H1 (cell line): ENCODE measurements around the gene RTP2. TPM values are rescaled to one million over a fixed set of nuclear protein-coding genes. Genes with fewer than 3 reads are reported as not detected.

Experiments
- CTCF ChIA-PET: fragments of 300-600 bp; sonication (Branson Sonifier 250); formaldehyde crosslinking; loops from one replicate; lab custom pipeline; 2021; ENCODE audit not compliant: partially characterized antibody; lab: Charles Lee
- POLR2A ChIA-PET: fragments of 300-600 bp; sonication (Branson Sonifier 250); formaldehyde crosslinking; loops from one replicate; lab custom pipeline; 2021; ENCODE audit warnings: inconsistent platforms; ENCODE audit not compliant: partially characterized antibody; lab: Charles Lee
- DNase-seq, 2 experiments: peaks; one replicate each; pipeline versions ENCODE4 v3.0.0 to v3.0.0-alpha.2; 2010 to 2022; ENCODE audit warnings: low spot score in 2 of 2, low read depth in 1 of 2, mixed read lengths in 1 of 2
- FAIRE-seq: peaks from 2 replicates; lab custom pipeline; 2011; peaks lifted over from hg19 to GRCh38; lab: Jason Lieb, UNC
- H2AFZ ChIP-seq: 2 replicates; pipeline ENCODE4 v1.8.1; 2012; ENCODE audit warnings: low read length, inconsistent platforms
- H2AK5ac ChIP-seq: 2 replicates; pipeline ENCODE4 v1.6.1; 2013; ENCODE audit warnings: low read depth, low read length
- H2BK120ac ChIP-seq: replicated peaks from 2 replicates; pipeline ENCODE3; 2013; ENCODE audit warnings: low read depth, low read length, inconsistent platforms
- H2BK12ac ChIP-seq: 2 replicates; pipeline ENCODE4 v1.6.1; 2013; ENCODE audit warnings: low read depth, low read length
- H2BK15ac ChIP-seq: 2 replicates; pipeline ENCODE4 v1.6.1; 2013; ENCODE audit warnings: low read length
- H2BK20ac ChIP-seq: 2 replicates; pipeline ENCODE4 v1.6.1; 2013; ENCODE audit warnings: low read length
- H2BK5ac ChIP-seq: 2 replicates; pipeline ENCODE4 v1.6.1; 2013; ENCODE audit warnings: low read depth, low read length
- H3K14ac ChIP-seq: 2 replicates; pipeline ENCODE4 v1.6.1; 2013; ENCODE audit warnings: inconsistent platforms; ENCODE audit not compliant: insufficient read length
- H3K18ac ChIP-seq: 2 replicates; pipeline ENCODE4 v1.6.1; 2013; ENCODE audit warnings: low read length; ENCODE audit errors: extremely low read depth
- H3K23ac ChIP-seq: 2 replicates; pipeline ENCODE4 v1.6.1; 2013; ENCODE audit warnings: inconsistent platforms; ENCODE audit not compliant: insufficient read length
- H3K23me2 ChIP-seq: 2 replicates; pipeline ENCODE4 v1.6.1; 2013; ENCODE audit warnings: low read depth, low read length
- H3K27ac ChIP-seq: 2 replicates; pipeline ENCODE4 v1.6.1; 2011; ENCODE audit warnings: low read depth, low read length, inconsistent platforms
- H3K27me3 ChIP-seq, 4 experiments: replicated peaks in 1 of 4; 1 replicate in 1 of 4; 2 replicates in 3 of 4; pipeline versions ENCODE4 v1.6.1 to v1.8.1; 2011 to 2013; ENCODE audit warnings: low read length in 3 of 4, mild to moderate bottlenecking in 3 of 4, inconsistent platforms in 2 of 4, mixed read lengths in 2 of 4, moderate library complexity in 1 of 4; ENCODE audit not compliant: control insufficient read depth in 3 of 4, insufficient read depth in 3 of 4; ENCODE audit errors: extremely low read depth in 1 of 4
- H3K36me3 ChIP-seq, 4 experiments: 2 replicates each; pipeline versions ENCODE4 v1.6.1 to v1.8.1; 2011 to 2013; ENCODE audit warnings: mild to moderate bottlenecking in 4 of 4, low read length in 3 of 4, moderate library complexity in 2 of 4, control low read depth in 1 of 4, inconsistent platforms in 1 of 4; ENCODE audit not compliant: insufficient read depth in 4 of 4, control insufficient read depth in 2 of 4
- H3K4ac ChIP-seq: replicated peaks from 2 replicates; pipeline ENCODE3; 2013; ENCODE audit warnings: low read length, low read depth, mixed read lengths, inconsistent platforms; ENCODE audit not compliant: insufficient read length
- H3K4me1 ChIP-seq, 4 experiments: replicated peaks in 1 of 4; 1 replicate in 1 of 4; 2 replicates in 3 of 4; pipeline versions ENCODE4 v1.6.1 to v1.8.1; 2011 to 2013; ENCODE audit warnings: low read length in 3 of 4, inconsistent platforms in 2 of 4, mixed read lengths in 1 of 4; ENCODE audit not compliant: insufficient read depth in 4 of 4, control insufficient read depth in 3 of 4
- H3K4me2 ChIP-seq, 2 experiments: 2 replicates each; pipeline versions ENCODE4 v1.6.1 to v1.8.1; 2011 to 2013; ENCODE audit warnings: low read depth in 2 of 2, low read length in 2 of 2, control low read depth in 1 of 2, inconsistent platforms in 1 of 2, mild to moderate bottlenecking in 1 of 2; ENCODE audit not compliant: insufficient read depth in 1 of 2
- H3K4me3 ChIP-seq, 4 experiments: fragments of 200-600, 300-600 bp in 1 of 4; sonication (generic), shearing (Covaris generic), sonication (Bioruptor Twin) in 1 of 4; 2 replicates each; pipeline versions ENCODE4 v1.5.1 to v1.8.1; 2011 to 2016; ENCODE audit warnings: low read length in 4 of 4, low read depth in 3 of 4, control low read depth in 2 of 4, inconsistent platforms in 2 of 4, mild to moderate bottlenecking in 2 of 4, mixed read lengths in 1 of 4, moderate library complexity in 1 of 4; ENCODE audit not compliant: insufficient read depth in 2 of 4; ENCODE audit errors: extremely low read depth in 1 of 4
- H3K56ac ChIP-seq: replicated peaks from 2 replicates; pipeline ENCODE3; 2013; ENCODE audit warnings: low read depth, mild to moderate bottlenecking, mixed read lengths, low read length, inconsistent platforms; ENCODE audit not compliant: insufficient read length
- H3K79me1 ChIP-seq: 2 replicates; pipeline ENCODE4 v1.6.1; 2013; ENCODE audit warnings: low read depth, low read length, control low read depth
- H3K79me2 ChIP-seq, 2 experiments: 2 replicates each; pipeline versions ENCODE4 v1.6.1 to v1.8.1; 2012 to 2013; ENCODE audit warnings: low read length in 2 of 2, mild to moderate bottlenecking in 2 of 2, inconsistent platforms in 1 of 2; ENCODE audit not compliant: insufficient read depth in 2 of 2, control insufficient read depth in 1 of 2
- H3K9ac ChIP-seq, 4 experiments: replicated peaks in 1 of 4; 1 replicate in 1 of 4; 2 replicates in 3 of 4; pipeline versions ENCODE4 v1.6.1 to v1.8.1; 2011 to 2013; ENCODE audit warnings: low read depth in 3 of 4, low read length in 3 of 4, control low read depth in 2 of 4, mild to moderate bottlenecking in 2 of 4, moderate library complexity in 2 of 4, inconsistent platforms in 1 of 4; ENCODE audit errors: extremely low read depth in 1 of 4
- H3K9me3 ChIP-seq, 2 experiments: 2 replicates each; pipeline versions ENCODE4 v1.6.1 to v1.8.1; 2012 to 2013; ENCODE audit warnings: mild to moderate bottlenecking in 2 of 2, moderate library complexity in 2 of 2, control low read depth in 1 of 2, inconsistent platforms in 1 of 2, low read depth in 1 of 2, low read length in 1 of 2, mixed read lengths in 1 of 2; ENCODE audit not compliant: insufficient read depth in 2 of 2
- H4K20me1 ChIP-seq, 2 experiments: replicated peaks in 1 of 2; 2 replicates each; pipeline versions ENCODE3 to v1.8.1; 2011 to 2013; ENCODE audit warnings: inconsistent platforms in 2 of 2, low read length in 2 of 2, mild to moderate bottlenecking in 1 of 2; ENCODE audit not compliant: insufficient read depth in 2 of 2, control insufficient read depth in 1 of 2
- H4K5ac ChIP-seq: 2 replicates; pipeline ENCODE4 v1.6.1; 2013; ENCODE audit warnings: low read length, low read depth, mixed read lengths, inconsistent platforms; ENCODE audit not compliant: insufficient read length
- H4K8ac ChIP-seq: 2 replicates; pipeline ENCODE4 v1.8.0; 2013; ENCODE audit warnings: mild to moderate bottlenecking, moderate library complexity, low read length, inconsistent platforms; ENCODE audit not compliant: insufficient read depth; ENCODE audit errors: extremely low read depth
- H4K91ac ChIP-seq: replicated peaks from 2 replicates; pipeline ENCODE3; 2013; ENCODE audit warnings: low read length, mixed read lengths, inconsistent platforms; ENCODE audit not compliant: insufficient read length
- CBX5 ChIP-seq: fragments of 300-800, 300-1000 bp; sonication (generic); IDR thresholded peaks from 2 replicates; pipeline ENCODE4 v1.7.1; 2016; ENCODE audit warnings: antibody characterized with exemption, low read length, low read depth
- CREB1 ChIP-seq: IDR thresholded peaks from 2 replicates; pipeline ENCODE4 v1.6.1; 2012; ENCODE audit warnings: inconsistent platforms
- EZH2 ChIP-seq: fragments of 200-600 bp; sonication (generic); IDR thresholded peaks from 2 replicates; pipeline ENCODE4 v1.7.1; 2012; ENCODE audit warnings: low read depth, mild to moderate bottlenecking, moderate library complexity, low read length, inconsistent platforms; ENCODE audit not compliant: severe bottlenecking
- POLR2AphosphoS5 ChIP-seq: IDR thresholded peaks from 2 replicates; pipeline ENCODE4 v1.6.1; 2011; ENCODE audit warnings: low read depth, low read length
- POU5F1 ChIP-seq: IDR thresholded peaks from 2 replicates; pipeline ENCODE4 v1.6.1; 2011; ENCODE audit warnings: low read depth, mild to moderate bottlenecking, low read length, moderate library complexity
- SAP30 ChIP-seq: fragments of 300-600 bp; sonication (generic); IDR thresholded peaks from 2 replicates; pipeline ENCODE4 v1.7.1; 2012; ENCODE audit warnings: low read length, moderate library complexity, mild to moderate bottlenecking, inconsistent platforms; ENCODE audit not compliant: insufficient read depth, insufficient replicate concordance
- TEAD4 ChIP-seq: IDR thresholded peaks from 2 replicates; pipeline ENCODE4 v1.6.1; 2012; ENCODE audit warnings: low read depth, low read length, inconsistent platforms, mixed read lengths
- ZNF274 ChIP-seq: IDR thresholded peaks from 2 replicates; pipeline ENCODE4 v1.7.0; 2012; ENCODE audit warnings: low read length, borderline replicate concordance; ENCODE audit errors: extremely low read depth
- WGBS, 2 experiments: shearing (Covaris generic) in 1 of 2; methylation state at CpG; one replicate each; pipeline versions ENCODE4 v1.1.6 to v1.1.7; 2013 to 2015; ENCODE audit warnings: low lambda C conversion rate in 2 of 2, mixed read lengths in 2 of 2, inconsistent platforms in 1 of 2, low coverage in 1 of 2, missing lambda C conversion rate in 1 of 2; ENCODE audit not compliant: insufficient replicate concordance in 2 of 2, insufficient coverage in 1 of 2, insufficient read length in 1 of 2; ENCODE audit errors: extremely low coverage in 1 of 2, missing lambda C conversion rate in 1 of 2; 5-methylcytosine and 5-hydroxymethylcytosine counted together
- polyA plus RNA-seq, 7 experiments: library from polyadenylated mRNA; depleted of rRNA in 3 of 7; stranded (reverse) in 5 of 7; unstranded in 2 of 7; fragments of >200 nt in 5 of 7; fragments of 200-250 nt in 2 of 7; gene quantifications; 1 replicate in 5 of 7; 2 replicates in 1 of 7; 4 replicates in 1 of 7; pipeline versions ENCODE4 v1.2.1 to v1.2.3, GENCODE V29; 2011 to 2013; ENCODE audit warnings: missing spikeins in 2 of 7, mixed read lengths in 2 of 7
- total RNA-seq: library from RNA; stranded (reverse); fragmentation: NEBNext Ultra II Directional; extraction: Animal tissue kit (Norgen Biotek cat#: 25700); gene quantifications from 2 replicates; pipeline ENCODE4 v1.2.1, GENCODE V29; 2021
- TF ChIP-seq, protein P1 (sequence below): IDR thresholded peaks from 2 replicates; pipeline ENCODE4 v1.6.1; 2012; ENCODE audit warnings: low read length, inconsistent platforms
- TF ChIP-seq, protein P2 (sequence below): IDR thresholded peaks from 2 replicates; pipeline ENCODE4 v1.6.1; 2011; ENCODE audit warnings: low read length, improper control_type of control experiment

The RTP2 gene
- total and polyA plus RNA-seq, 2 of the 8 experiments (the other 6 are each of a cell fraction or from before 2014, with no cell fraction given), result not detected

DNA sequence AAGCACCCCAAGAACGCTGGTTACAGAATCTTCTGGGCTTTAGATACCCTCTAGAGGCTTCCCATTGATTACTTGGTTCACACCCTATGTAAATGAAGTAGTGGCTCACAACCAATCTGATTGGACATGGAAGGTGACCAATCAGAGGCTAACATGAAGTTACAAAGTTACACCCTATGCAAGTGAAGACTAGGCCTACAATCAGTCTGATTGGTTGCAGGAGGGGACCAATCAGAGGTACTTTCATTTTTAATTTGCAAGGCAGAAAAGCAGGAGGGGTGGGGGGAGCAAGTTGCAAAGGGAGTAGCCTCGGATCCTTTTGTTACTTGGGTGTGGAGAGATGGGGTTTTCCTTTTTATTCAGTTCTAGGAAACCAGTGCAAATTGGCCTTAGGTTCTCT, 11.1 kb upstream of the RTP2 start:
- H4K5ac ChIP-seq, result no peak overlapping the region
- no peak overlapping the region for H3K27ac ChIP-seq
- H3K4ac ChIP-seq, result no peak overlapping the region
- 94% methylated on average over 2 of the region's 2 CpGs; no CpG with 5 or more reads in 1 of the 2 experiments for WGBS, 2 experiments
- H3K23ac ChIP-seq, result no peak overlapping the region
- no peaks in the 10 kb centered on the region for H3K27me3 ChIP-seq
- no peak overlapping the region for H3K9ac ChIP-seq
- no peak overlapping the region for H2BK15ac ChIP-seq
- no peak overlapping the region for H4K91ac ChIP-seq
- no peak for FAIRE-seq
- TF ChIP-seq SAP30 (no peak), EZH2 (no peak), CREB1 (no peak), ZNF274 (no peak), TEAD4 (no peak), POLR2AphosphoS5 (no peak), CBX5 (no peak), POU5F1 (no peak)
- TF ChIP-seq, protein P1, sequence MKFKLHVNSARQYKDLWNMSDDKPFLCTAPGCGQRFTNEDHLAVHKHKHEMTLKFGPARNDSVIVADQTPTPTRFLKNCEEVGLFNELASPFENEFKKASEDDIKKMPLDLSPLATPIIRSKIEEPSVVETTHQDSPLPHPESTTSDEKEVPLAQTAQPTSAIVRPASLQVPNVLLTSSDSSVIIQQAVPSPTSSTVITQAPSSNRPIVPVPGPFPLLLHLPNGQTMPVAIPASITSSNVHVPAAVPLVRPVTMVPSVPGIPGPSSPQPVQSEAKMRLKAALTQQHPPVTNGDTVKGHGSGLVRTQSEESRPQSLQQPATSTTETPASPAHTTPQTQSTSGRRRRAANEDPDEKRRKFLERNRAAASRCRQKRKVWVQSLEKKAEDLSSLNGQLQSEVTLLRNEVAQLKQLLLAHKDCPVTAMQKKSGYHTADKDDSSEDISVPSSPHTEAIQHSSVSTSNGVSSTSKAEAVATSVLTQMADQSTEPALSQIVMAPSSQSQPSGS, result no peak
- TF ChIP-seq, protein P2, sequence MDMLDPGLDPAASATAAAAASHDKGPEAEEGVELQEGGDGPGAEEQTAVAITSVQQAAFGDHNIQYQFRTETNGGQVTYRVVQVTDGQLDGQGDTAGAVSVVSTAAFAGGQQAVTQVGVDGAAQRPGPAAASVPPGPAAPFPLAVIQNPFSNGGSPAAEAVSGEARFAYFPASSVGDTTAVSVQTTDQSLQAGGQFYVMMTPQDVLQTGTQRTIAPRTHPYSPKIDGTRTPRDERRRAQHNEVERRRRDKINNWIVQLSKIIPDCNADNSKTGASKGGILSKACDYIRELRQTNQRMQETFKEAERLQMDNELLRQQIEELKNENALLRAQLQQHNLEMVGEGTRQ, result no peak
- DNase-seq, result no peak
- H2BK12ac ChIP-seq, result no peak overlapping the region
- H2AK5ac ChIP-seq, result no peak overlapping the region
- no peak overlapping the region for H2BK20ac ChIP-seq
- H3K14ac ChIP-seq, result no peak overlapping the region
- ChIA-PET POLR2A (interaction anchor here (0.6 kb wide), 1 partner anchor 8 kb away, joined by 4 read pairs; no protein-coding TSS in a partner anchor), CTCF (interaction anchor here (0.6 to 23.0 kb wide), 14 partner anchors 9 to 557 kb away, joined by 3 to 280 read pairs (median 5); partner anchors contain the start of gene RTP2)
- H2AFZ ChIP-seq, result no peak overlapping the region
- 0 out of 2 replicates have a peak, but pooled peaks cover 2% of the 10 kb centered on the region for H3K23me2 ChIP-seq
- H2BK120ac ChIP-seq, result no peak overlapping the region
- no peaks in the 10 kb centered on the region for H3K79me1 ChIP-seq
- H3K9me3 ChIP-seq, result no peaks in the 10 kb centered on the region; a peak in 1 of 4 replicates
- no peaks in the 10 kb centered on the region for H3K4me1 ChIP-seq
- H3K79me2 ChIP-seq, result no peaks in the 10 kb centered on the region
- no peak overlapping the region for H3K18ac ChIP-seq
- no peak overlapping the region for H4K8ac ChIP-seq
- no peaks in the 10 kb centered on the region for H3K36me3 ChIP-seq
- no peak overlapping the region for H3K4me2 ChIP-seq
- H2BK5ac ChIP-seq, result no peak overlapping the region
- no peaks in the 10 kb centered on the region for H4K20me1 ChIP-seq
- H3K4me3 ChIP-seq, result no peak overlapping the region
- H3K56ac ChIP-seq, result no peak overlapping the region
